Type B pancreatic cell (in vitro differentiated cells): ENCODE measurements around the gene ATP7B. TPM values are rescaled to one million over a fixed set of nuclear protein-coding genes. Genes with fewer than 3 reads are reported as not detected.
"Not testable (repeated sequence)": the region's sequence is repeated elsewhere in the genome, so short reads cannot be mapped to it uniquely, and the experiment has no call there.

ENCODE experiments used
- DNase-seq: peaks from one replicate; pipeline ENCODE4 v3.0.0; 2021; ENCODE audit warnings: mixed read lengths; ENCODE audit not compliant: unreplicated experiment; ENCODE audit errors: extremely low spot score
- H3K27ac Mint-ChIP-seq: 2 replicates; pipeline ENCODE4 v1.8.0; 2021; ENCODE audit warnings: mild to moderate bottlenecking, mixed read lengths
- H3K27me3 Mint-ChIP-seq: 2 replicates; pipeline ENCODE4 v1.8.0; 2021; ENCODE audit warnings: mixed read lengths
- H3K36me3 Mint-ChIP-seq: 2 replicates; pipeline ENCODE4 v1.8.0; 2021; ENCODE audit warnings: mixed read lengths
- H3K4me1 Mint-ChIP-seq: one replicate; pipeline ENCODE4 v1.8.0; 2021; ENCODE audit warnings: mixed read lengths; ENCODE audit not compliant: unreplicated experiment
- H3K4me3 Mint-ChIP-seq: 2 replicates; pipeline ENCODE4 v1.8.0; 2021; ENCODE audit warnings: mild to moderate bottlenecking, mixed read lengths
- H3K9me3 Mint-ChIP-seq: 2 replicates; pipeline ENCODE4 v1.8.0; 2021; ENCODE audit warnings: mixed read lengths
- total RNA-seq: library from RNA; stranded (reverse); gene quantifications from 2 replicates; pipeline ENCODE4 v1.2.1, GENCODE V29; 2021; ENCODE audit warnings: low replicate concordance
- TF ChIP-seq, protein P1 (sequence below): fragments of 200-600 bp; sonication (generic); conservative IDR thresholded peaks from 2 replicates; pipeline ENCODE4 v1.5.0; 2021; ENCODE audit warnings: antibody characterized with exemption, mild to moderate bottlenecking

The ATP7B gene
- total RNA-seq, 1 donor from 2014 or later, result 27.7 TPM

- H3K9me3 Mint-ChIP-seq, result no peaks in the 10 kb centered on the region
- H3K27ac Mint-ChIP-seq, result no peak overlapping the region
- no peaks in the 10 kb centered on the region for H3K36me3 Mint-ChIP-seq
- TF ChIP-seq, protein P1, sequence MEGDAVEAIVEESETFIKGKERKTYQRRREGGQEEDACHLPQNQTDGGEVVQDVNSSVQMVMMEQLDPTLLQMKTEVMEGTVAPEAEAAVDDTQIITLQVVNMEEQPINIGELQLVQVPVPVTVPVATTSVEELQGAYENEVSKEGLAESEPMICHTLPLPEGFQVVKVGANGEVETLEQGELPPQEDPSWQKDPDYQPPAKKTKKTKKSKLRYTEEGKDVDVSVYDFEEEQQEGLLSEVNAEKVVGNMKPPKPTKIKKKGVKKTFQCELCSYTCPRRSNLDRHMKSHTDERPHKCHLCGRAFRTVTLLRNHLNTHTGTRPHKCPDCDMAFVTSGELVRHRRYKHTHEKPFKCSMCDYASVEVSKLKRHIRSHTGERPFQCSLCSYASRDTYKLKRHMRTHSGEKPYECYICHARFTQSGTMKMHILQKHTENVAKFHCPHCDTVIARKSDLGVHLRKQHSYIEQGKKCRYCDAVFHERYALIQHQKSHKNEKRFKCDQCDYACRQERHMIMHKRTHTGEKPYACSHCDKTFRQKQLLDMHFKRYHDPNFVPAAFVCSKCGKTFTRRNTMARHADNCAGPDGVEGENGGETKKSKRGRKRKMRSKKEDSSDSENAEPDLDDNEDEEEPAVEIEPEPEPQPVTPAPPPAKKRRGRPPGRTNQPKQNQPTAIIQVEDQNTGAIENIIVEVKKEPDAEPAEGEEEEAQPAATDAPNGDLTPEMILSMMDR, result no peak
- DNase-seq, result no peak
- H3K4me3 Mint-ChIP-seq, result no peak overlapping the region
- no peaks in the 10 kb centered on the region for H3K27me3 Mint-ChIP-seq
- peaks cover 47% of the 10 kb centered on the region for H3K4me1 Mint-ChIP-seq
These were observed 14.1 kb downstream of the ATP7B start for GRCh38 chr13:51997186-51997585.

GRCh38 chr13:51996641-51997040 lies 14.6 kb downstream of the ATP7B start:
- Mint-ChIP-seq H3K36me3 (no peaks in the 10 kb centered on the region), H3K4me3 (no peak overlapping the region), H3K27ac (no peak overlapping the region), H3K4me1 (peaks cover 47% of the 10 kb centered on the region), H3K9me3 (no peaks in the 10 kb centered on the region), H3K27me3 (no peaks in the 10 kb centered on the region)
- no peak for DNase-seq
- TF ChIP-seq, protein P1, result no peak

DNA sequence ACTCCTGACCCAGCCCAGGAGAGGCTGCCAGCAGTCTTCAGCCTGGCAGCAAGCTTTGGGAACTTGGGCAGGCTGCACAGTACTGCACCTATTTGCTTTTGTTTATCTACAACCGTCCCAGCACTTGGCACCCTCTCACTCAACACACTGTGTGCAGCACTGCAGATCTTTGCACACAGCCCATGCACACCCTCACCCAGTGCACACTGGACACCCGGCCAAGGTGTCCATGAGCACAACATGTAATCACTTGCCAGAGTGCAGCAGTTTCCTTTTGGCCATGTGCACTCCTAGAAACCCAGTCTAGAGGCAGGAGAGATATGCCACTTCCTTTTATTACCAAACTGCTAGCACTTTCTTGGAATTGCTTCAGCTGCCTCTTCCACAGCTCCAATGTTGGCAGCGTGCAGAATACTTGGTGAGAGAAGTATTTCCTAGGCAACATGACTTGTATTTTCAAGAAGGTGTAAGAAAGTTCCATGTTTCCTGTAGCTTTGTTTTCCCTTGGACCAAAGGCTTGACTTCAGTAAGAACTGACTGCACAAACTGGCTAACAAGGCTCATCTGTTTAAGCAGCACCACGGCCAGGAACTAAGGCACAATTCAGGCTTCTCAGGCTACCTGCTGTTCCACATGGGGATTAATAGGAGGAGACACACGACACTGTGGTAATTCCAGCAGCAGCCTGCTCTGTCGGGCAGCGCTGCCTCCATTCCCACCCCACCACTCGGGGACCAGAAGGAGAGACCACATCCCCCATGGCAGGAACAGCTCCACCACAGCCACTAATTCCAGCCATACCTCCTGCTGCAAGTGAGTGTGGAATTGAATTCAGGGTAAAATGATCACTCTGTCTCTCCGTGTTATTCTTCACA lies 15.3 kb downstream of the ATP7B start:
- TF ChIP-seq, protein P1, result no peak
- DNase-seq, result no peak
- Mint-ChIP-seq H3K9me3 (no peaks in the 10 kb centered on the region), H3K4me3 (no peak overlapping the region), H3K27ac (no peak overlapping the region), H3K27me3 (no peaks in the 10 kb centered on the region), H3K36me3 (no peaks in the 10 kb centered on the region), H3K4me1 (peaks cover 42% of the 10 kb centered on the region)

GRCh38 chr13:51993713-51994112 lies 17.5 kb downstream of the ATP7B start:
- peaks cover 26% of the 10 kb centered on the region for H3K4me1 Mint-ChIP-seq
- H3K36me3 Mint-ChIP-seq, result no peaks in the 10 kb centered on the region
- no peaks in the 10 kb centered on the region for H3K27me3 Mint-ChIP-seq
- no peaks in the 10 kb centered on the region for H3K9me3 Mint-ChIP-seq
- H3K27ac Mint-ChIP-seq, result no peak overlapping the region
- no peak overlapping the region for H3K4me3 Mint-ChIP-seq
- no peak for DNase-seq
- TF ChIP-seq, protein P1, result no peak

- Mint-ChIP-seq H3K4me3 (no peak overlapping the region), H3K4me1 (no peaks in the 10 kb centered on the region), H3K9me3 (peaks cover 15% of the 10 kb centered on the region), H3K27ac (no peak overlapping the region), H3K36me3 (peaks cover 1% of the 10 kb centered on the region), H3K27me3 (no peaks in the 10 kb centered on the region)
- no peak for DNase-seq
- TF ChIP-seq, protein P1, result no peak
These were observed 22.1 kb downstream of the ATP7B start for GRCh38 chr13:51988988-51989618.

DNA sequence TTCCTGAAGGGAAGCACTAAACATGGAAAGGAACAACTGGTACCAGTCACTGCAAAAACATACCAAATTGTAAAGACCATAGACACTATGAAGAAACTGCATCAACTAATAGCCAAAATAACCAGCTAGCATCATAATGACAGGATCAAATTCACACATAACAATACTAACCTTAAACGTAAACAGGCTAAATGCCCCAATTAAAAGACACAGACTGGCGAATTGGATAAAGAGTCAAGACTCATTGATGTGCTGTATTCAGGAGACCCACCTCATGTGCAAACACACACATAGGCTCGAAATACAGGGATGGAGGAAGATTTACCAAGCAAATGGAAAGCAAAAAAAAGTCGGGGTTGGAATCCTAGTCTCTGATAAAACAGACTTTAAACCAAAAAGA lies 26.3 kb downstream of the ATP7B start:
- not testable (repeated sequence) for H3K27ac Mint-ChIP-seq, DNase-seq, H3K4me1 Mint-ChIP-seq, H3K4me3 Mint-ChIP-seq, H3K36me3 Mint-ChIP-seq, H3K27me3 Mint-ChIP-seq
- peaks cover 17% of the 10 kb centered on the region for H3K9me3 Mint-ChIP-seq

GRCh38 chr13:51983292-51983691 lies 28.0 kb downstream of the ATP7B start:
- not testable (repeated sequence) for H3K4me3 Mint-ChIP-seq, H3K27ac Mint-ChIP-seq, H3K36me3 Mint-ChIP-seq, H3K27me3 Mint-ChIP-seq, H3K4me1 Mint-ChIP-seq, DNase-seq
- H3K9me3 Mint-ChIP-seq, result peaks cover 17% of the 10 kb centered on the region
